ENCODE data around the gene GRK2. TPM values are rescaled to one million over a fixed set of nuclear protein-coding genes. Genes with fewer than 3 reads are reported as not detected.

GRK2 gene
- total and polyA plus RNA-seq, 9 of the 15 experiments (the other 6 are each of a cell fraction or from before 2014, with no cell fraction given): 0.24 to 95.8 (median 56.5) TPM

- TF ChIP-seq MGA (IDR thresholded peaks at IDR 0.05) (peak; percentile 75), CEBPB (tag; IDR thresholded peaks at IDR 0.05) (no peak), XRCC5 (IDR thresholded peaks at IDR 0.05; ENCODE audit: low read depth, low read length) (0 out of 2 replicates have a peak, but pooled peaks have one; percentile 1), ATF1 (CRISPR knock-in tag; IDR thresholded peaks at IDR 0.05) (no peak), ATF1 (tag; IDR thresholded peaks at IDR 0.05) (no peak), MAFK (IDR thresholded peaks at IDR 0.05; ENCODE audit: low read length) (no peak), ZNF785 (CRISPR knock-in tag; IDR thresholded peaks at IDR 0.05) (no peak), GABPB1 (CRISPR knock-in tag; IDR thresholded peaks at IDR 0.05) (0 out of 2 replicates have a peak, but pooled peaks have one; percentile 4), CREB3L1 (IDR thresholded peaks at IDR 0.05; ENCODE audit: borderline replicate concordance, low read depth) (0 out of 2 replicates have a peak, but pooled peaks have one; percentile 4), ZNF232 (CRISPR knock-in tag; IDR thresholded peaks at IDR 0.05) (peak; percentile 49; the same call in 1 of the 2 replicates), CXXC5 (CRISPR knock-in tag; IDR thresholded peaks at IDR 0.05) (no peak), ZFX (CRISPR knock-in tag; IDR thresholded peaks at IDR 0.05) (peak; percentile 88), BRCA1 (IDR thresholded peaks at IDR 0.05) (no peak), BRCA1 (CRISPR knock-in tag; IDR thresholded peaks at IDR 0.05) (peak; percentile 71; the same call in 1 of the 2 replicates), E2F6 (IDR thresholded peaks at IDR 0.05; ENCODE audit: borderline replicate concordance in 1 of 2, extremely low read depth in 1 of 2, insufficient read depth in 1 of 2, insufficient read length in 1 of 2, low read depth in 1 of 2, low read length in 1 of 2, poor library complexity in 1 of 2, severe bottlenecking in 1 of 2) (peak; percentile 13 to 49)
Measured at GRCh38 chr11:67317888-67318555, 51.7 kb downstream of the GRK2 start (continued).

Measured in K562 (cell line).